HG03108 (cell line): ENCODE measurements around the gene PAPPA2.

ENCODE experiments used
- ATAC-seq: cut with Tn5 transposase; IDR thresholded peaks from one replicate; pipeline ENCODE4 v1.9.1; 2021; ENCODE audit warnings: moderate library complexity; ENCODE audit not compliant: unreplicated experiment

PAPPA2 gene

GRCh38 chr1:176880955-176881595 lies 418.1 kb downstream of the PAPPA2 start:
- no peak for ATAC-seq

- ATAC-seq: no peak
Observed at GRCh38 chr1:176884286-176884685, 421.3 kb downstream of the PAPPA2 start.

GRCh38 chr1:176884911-176885310 lies 421.9 kb downstream of the PAPPA2 start:
- no peak for ATAC-seq

GRCh38 chr1:176885341-176885740 lies 422.4 kb downstream of the PAPPA2 start:
- ATAC-seq: no peak

GRCh38 chr1:176885751-176886150 lies 422.8 kb downstream of the PAPPA2 start:
- no peak for ATAC-seq

GRCh38 chr1:176888471-176889032 lies 425.6 kb downstream of the PAPPA2 start:
- no peak for ATAC-seq

- ATAC-seq: no peak
Observed at GRCh38 chr1:176893625-176894352, 430.8 kb downstream of the PAPPA2 start.

- no peak for ATAC-seq
Observed at GRCh38 chr1:176894450-176894849, 431.5 kb downstream of the PAPPA2 start.
